ENCODE results near the gene CDK9. TPM values are rescaled to one million over a fixed set of nuclear protein-coding genes. Genes with fewer than 3 reads are reported as not detected.

CDK9 gene
- total RNA-seq, 2 experiments from 2014 or later: 112 to 115 TPM

DNA sequence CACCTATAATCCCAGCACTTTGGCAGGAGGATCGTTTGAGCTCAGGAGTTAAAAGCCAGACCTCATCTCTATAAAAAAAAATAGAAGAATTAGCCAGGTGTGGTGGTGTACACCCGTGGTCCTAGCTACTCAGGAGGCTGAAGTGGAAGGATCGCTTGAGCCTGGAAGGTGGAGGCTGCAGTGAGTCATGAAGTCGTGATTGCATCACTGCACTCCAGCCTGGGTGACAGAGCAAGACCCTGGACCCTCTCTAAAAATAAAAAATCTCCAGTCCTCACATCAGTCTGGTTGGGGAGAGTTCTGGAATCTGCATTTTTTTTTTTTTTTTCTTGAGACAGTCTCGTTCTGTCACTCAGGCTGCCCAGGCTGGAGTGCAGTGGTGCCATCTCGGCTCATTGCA lies 26.2 kb downstream of the CDK9 start:
- Mint-ChIP-seq H3K27ac (no peak overlapping the region), H3K9me3 (no peaks in the 10 kb centered on the region), H3K36me3 (ENCODE audit: low read depth) (peaks cover 23% of the 10 kb centered on the region), H3K4me3 (no peak overlapping the region), H3K4me1 (no peaks in the 10 kb centered on the region), H3K27me3 (no peaks in the 10 kb centered on the region)
- CTCF ChIA-PET: interaction anchor here (2.0 kb wide), 1 partner anchor 58 kb away, joined by 5 read pairs; no protein-coding TSS in a partner anchor
- DNase-seq: no peak
- POLR2A ChIA-PET: no interaction called here

DNA sequence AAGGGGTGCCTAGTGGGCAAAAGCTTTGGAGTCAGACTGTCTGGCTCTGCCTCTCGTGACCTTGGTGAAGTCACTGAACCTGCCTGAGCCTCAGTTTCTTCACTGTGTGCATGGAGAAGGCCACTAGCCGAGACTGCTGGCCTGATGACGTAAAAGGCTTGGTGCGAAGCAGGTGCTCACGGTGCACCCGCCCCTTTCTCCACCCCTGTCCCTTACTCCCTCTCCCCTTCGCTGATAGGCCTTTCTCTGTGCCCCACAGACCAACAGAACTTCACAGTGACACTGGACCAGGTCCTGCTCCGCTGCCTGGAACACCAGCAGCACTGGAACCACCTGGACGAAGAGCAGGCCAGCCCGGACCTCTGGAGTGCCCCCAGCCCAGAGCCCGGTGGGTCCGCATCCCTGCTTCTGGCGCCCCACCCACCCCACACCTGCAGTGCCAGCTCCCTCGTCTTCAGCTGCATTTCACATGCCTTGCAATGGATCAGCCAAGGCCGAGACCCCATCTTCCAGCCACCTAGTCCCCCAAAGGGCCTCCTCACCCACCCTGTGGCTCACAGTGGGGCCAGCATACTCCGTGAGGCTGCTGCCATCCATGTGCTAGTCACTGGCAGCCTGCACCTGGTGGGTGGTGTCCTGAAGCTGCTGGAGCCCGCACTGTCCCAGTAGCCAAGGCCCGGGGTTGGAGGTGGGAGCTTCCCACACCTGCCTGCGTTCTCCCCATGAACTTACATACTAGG lies 27.3 kb downstream of the CDK9 start:
- POLR2A ChIA-PET: no interaction called here
- no peaks in the 10 kb centered on the region for H3K27me3 Mint-ChIP-seq
- CTCF ChIA-PET: no interaction called here

DNA sequence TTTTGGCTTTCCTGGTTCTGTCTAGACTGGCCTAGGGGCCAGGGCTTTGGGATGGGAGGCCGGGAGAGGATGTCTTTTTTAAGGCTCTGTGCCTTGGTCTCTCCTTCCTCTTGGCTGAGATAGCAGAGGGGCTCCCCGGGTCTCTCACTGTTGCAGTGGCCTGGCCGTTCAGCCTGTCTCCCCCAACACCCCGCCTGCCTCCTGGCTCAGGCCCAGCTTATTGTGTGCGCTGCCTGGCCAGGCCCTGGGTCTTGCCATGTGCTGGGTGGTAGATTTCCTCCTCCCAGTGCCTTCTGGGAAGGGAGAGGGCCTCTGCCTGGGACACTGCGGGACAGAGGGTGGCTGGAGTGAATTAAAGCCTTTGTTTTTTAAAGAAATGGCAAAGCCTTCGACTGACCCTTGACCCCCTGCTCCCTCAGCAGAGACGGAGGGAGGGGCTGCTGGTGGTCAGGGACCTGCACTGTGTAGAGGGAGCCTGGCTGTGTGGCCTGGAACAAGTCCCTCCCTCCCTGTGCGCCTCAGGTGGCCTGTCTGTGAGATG lies 27.9 kb downstream of the CDK9 start:
- ChIA-PET POLR2A (no interaction called here), CTCF (no interaction called here)
- DNase-seq: no peak
- Mint-ChIP-seq H3K4me1 (no peaks in the 10 kb centered on the region), H3K4me3 (no peak overlapping the region), H3K9me3 (no peaks in the 10 kb centered on the region), H3K36me3 (ENCODE audit: low read depth) (peaks cover 30% of the 10 kb centered on the region), H3K27me3 (no peaks in the 10 kb centered on the region), H3K27ac (no peak overlapping the region)

More for the DNA sequence above, 27.3 kb downstream of the CDK9 start:
- Mint-ChIP-seq H3K27ac (no peak overlapping the region), H3K4me3 (no peak overlapping the region), H3K9me3 (no peaks in the 10 kb centered on the region), H3K36me3 (ENCODE audit: low read depth) (peaks cover 25% of the 10 kb centered on the region), H3K4me1 (no peaks in the 10 kb centered on the region)
- no peak for DNase-seq

DNA sequence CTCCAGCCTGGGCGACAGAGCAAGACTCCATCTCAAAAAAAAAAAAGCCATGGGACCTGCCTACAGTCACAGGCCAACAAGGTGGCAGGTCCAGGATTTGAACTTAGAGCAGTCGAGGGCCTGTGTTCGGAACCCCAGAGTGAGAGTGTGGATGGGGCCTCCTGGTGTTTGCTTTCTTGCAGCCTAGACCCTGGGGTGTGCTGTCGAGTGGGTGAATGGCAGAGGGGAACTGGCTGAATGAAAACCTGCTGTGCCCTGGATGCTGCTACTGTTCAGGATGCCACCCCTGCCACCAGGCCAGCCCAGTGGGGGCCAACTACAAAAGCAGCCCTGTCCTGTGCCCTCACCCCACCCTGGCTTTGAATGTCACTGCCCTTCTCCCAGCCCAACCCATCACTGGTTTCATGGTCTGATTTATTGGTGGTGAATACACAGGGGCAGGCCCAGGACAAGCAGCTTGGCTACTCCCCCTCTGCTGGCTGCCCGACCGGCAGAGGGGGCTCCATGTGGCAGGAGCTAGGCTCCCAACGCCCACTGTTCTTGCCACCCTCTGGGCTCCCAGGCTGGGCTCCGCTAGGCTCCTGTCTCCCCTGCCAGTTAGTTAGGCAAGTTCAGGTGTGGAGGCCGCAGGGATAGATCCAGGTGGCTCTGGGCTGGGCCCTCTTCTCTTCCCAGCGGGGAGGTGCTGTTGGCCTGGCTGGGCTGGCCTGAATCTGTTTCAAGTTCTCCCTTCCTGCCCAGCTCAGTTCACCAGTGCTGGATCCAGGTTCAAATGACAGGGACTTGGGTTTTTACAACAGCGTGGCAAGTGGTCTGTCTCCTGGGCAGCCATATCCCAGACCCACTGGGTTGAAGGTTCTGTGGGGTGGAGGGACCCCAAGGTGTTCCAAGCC lies 29.0 kb downstream of the CDK9 start:
- Mint-ChIP-seq H3K9me3 (no peaks in the 10 kb centered on the region), H3K36me3 (ENCODE audit: low read depth) (peaks cover 23% of the 10 kb centered on the region), H3K27me3 (no peaks in the 10 kb centered on the region), H3K4me1 (no peaks in the 10 kb centered on the region), H3K27ac (no peak overlapping the region), H3K4me3 (no peak overlapping the region)
- no peak for DNase-seq
- ChIA-PET POLR2A (no interaction called here), CTCF (no interaction called here)

DNA sequence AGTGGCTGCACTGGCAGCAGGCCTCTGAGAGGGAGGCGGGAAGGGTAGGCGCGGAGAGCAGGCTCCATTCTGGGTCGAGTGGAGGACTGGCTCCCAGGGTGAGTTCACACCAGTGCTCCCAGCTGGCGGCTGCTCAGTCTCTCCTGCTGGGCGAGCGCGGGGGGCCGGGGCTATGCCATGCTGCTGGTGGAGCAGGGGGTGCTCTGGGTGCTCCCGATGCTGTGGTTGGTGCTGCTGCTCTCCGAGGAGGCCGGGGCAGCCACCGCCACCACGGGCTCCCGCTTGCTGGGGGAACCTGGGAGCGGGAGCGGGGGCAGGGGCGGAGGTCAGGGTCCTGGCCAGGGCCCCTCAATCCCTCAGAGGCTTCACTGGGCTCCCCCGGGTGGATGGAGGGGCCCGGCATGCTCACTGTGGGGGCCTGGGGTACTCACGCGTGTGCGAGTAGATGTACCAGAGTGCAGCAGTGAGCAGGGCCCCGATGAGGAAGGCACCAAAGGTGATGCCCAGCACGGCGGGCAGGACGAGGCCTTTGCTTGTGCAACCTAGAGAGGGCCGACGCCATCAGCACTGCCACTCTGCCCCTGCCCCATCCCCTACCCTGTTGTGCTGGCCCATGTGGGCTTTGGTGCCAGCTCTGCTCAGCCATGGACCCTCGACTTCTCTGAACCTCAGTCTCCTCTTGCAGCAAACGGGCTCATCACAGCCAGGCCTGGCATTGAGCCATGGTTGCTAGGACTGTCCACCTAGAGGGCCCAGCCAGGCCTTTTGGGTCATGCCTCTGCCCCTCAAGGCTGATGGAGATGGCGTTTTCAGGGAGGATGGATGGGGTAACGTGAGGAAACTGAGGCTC lies 29.9 kb downstream of the CDK9 start:
- ChIA-PET CTCF (no interaction called here), POLR2A (no interaction called here)
- Mint-ChIP-seq H3K4me3 (no peak overlapping the region), H3K36me3 (ENCODE audit: low read depth) (peaks cover 20% of the 10 kb centered on the region), H3K27ac (no peak overlapping the region), H3K27me3 (no peaks in the 10 kb centered on the region), H3K4me1 (no peaks in the 10 kb centered on the region), H3K9me3 (no peaks in the 10 kb centered on the region)
- DNase-seq: no peak

DNA sequence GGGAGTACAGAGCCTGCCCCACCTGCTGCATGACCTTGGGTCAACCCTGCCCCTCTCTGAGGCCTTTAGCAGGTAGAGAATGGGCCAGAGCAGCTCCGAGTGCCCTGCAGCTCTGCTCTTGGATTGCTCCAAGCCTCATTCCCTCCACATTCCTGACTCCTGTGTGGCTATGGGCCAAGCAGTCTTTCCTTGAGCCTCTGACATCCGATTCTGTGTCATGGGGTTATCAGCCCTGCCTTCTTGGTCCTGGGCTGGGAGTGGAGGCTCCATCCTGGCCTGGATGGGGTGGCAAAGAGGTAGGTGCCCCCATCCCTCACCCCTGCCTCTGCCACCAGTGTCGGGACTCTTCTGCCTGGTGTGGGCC lies 30.5 kb downstream of the CDK9 start:
- Mint-ChIP-seq H3K27me3 (no peaks in the 10 kb centered on the region), H3K4me3 (no peak overlapping the region), H3K9me3 (no peaks in the 10 kb centered on the region), H3K36me3 (ENCODE audit: low read depth) (peaks cover 20% of the 10 kb centered on the region), H3K4me1 (no peaks in the 10 kb centered on the region), H3K27ac (no peak overlapping the region)
- POLR2A ChIA-PET: no interaction called here
- no peak for DNase-seq
- CTCF ChIA-PET: no interaction called here

DNA sequence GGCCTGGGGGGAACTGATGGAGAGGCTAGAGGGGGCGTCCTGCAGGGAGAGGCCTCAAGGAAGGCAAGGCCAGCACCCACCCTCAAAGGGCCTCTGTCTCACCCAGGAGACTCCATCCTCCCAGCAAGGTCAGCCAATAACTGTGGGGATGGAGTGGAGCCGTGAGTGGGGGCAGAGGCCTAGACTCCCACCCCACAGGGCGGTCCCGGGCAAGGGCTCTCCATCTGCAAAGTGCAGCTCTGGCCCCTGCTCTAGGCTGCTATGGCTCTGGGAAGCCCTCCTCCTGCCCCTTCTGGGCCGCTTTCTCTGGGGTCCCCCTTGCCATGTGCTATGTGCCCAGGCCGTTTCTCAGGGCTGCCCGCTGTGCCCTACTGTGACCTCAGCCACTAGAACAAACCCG lies 30.9 kb downstream of the CDK9 start:
- no peaks in the 10 kb centered on the region for H3K4me1 Mint-ChIP-seq
- H3K27me3 Mint-ChIP-seq: no peaks in the 10 kb centered on the region
- H3K9me3 Mint-ChIP-seq: no peaks in the 10 kb centered on the region
- CTCF ChIA-PET: no interaction called here
- no peak overlapping the region for H3K27ac Mint-ChIP-seq
- POLR2A ChIA-PET: interaction anchor here (1.1 kb wide), 1 partner anchor 31 kb away, joined by 4 read pairs; the partner anchor contains the start of gene CDK9
- no peak for DNase-seq
- peaks cover 19% of the 10 kb centered on the region for H3K36me3 Mint-ChIP-seq (ENCODE audit: low read depth)
- H3K4me3 Mint-ChIP-seq: no peak overlapping the region

DNA sequence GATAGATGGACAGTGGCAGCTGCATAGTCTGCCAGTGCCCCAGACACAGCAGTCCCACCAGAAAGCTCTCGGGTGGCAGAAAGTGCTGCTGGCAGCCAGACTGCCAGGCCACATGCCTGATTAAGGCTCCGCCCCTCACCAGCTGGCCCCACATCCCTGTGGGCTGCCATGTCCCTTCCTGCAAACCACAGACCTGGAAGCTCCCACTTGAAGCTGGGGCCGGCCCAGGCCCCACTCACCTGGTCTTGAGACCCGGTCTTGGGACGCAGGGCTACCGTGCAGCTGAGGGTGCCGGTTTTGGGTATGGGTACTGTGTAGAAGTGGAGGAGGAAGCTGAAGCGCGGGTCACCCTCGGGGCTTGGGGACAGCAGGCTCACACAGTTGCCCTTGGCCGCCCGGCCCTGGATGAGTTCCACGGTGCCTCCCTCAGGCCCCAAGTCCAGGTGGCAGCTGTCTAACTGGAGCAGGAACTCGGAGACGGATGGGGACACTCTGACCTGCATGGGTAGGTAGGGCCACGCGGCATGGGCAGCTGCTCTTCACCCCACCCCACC lies 32.1 kb downstream of the CDK9 start:
- Mint-ChIP-seq H3K36me3 (ENCODE audit: low read depth) (peaks cover 18% of the 10 kb centered on the region), H3K4me1 (no peaks in the 10 kb centered on the region), H3K27ac (peak overlapping the region; percentile 10), H3K9me3 (no peaks in the 10 kb centered on the region), H3K27me3 (no peaks in the 10 kb centered on the region), H3K4me3 (no peak overlapping the region)
- no peak for DNase-seq
- CTCF ChIA-PET: no interaction called here
- POLR2A ChIA-PET: interaction anchor here (1.1 to 1.2 kb wide), 3 partner anchors 15 to 81 kb away, joined by 3 to 4 read pairs (median 3); partner anchors contain the start of genes CDK9 and FPGS

DNA sequence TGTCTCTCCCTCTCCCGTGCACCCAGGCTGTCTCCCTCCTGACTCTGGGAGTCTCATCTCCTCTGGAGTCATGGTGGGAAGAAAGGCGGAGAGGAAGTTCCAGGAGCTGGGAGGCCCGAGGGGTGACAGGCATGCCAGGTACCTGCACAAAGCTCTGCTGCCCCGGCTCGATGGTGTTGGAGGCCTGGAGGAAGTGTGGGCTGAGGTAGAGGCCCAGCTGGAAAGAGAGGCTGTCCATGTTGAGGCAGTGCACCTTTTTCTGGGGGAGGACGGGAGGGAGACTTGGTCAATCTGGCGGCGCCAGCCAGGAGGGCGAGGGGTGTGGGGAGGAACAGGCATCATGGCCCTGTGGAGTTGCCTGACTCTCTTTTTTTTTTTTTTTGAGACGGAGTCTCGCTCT lies 32.7 kb downstream of the CDK9 start:
- no peaks in the 10 kb centered on the region for H3K27me3 Mint-ChIP-seq
- no peak overlapping the region for H3K4me3 Mint-ChIP-seq
- ChIA-PET POLR2A (interaction anchor here (1.1 kb wide), 1 partner anchor 15 kb away, joined by 3 read pairs; the partner anchor contains the start of gene FPGS), CTCF (no interaction called here)
- H3K4me1 Mint-ChIP-seq: no peaks in the 10 kb centered on the region
- H3K9me3 Mint-ChIP-seq: no peaks in the 10 kb centered on the region
- peaks cover 15% of the 10 kb centered on the region for H3K36me3 Mint-ChIP-seq (ENCODE audit: low read depth)
- DNase-seq: no peak
- H3K27ac Mint-ChIP-seq: no peak overlapping the region

DNA sequence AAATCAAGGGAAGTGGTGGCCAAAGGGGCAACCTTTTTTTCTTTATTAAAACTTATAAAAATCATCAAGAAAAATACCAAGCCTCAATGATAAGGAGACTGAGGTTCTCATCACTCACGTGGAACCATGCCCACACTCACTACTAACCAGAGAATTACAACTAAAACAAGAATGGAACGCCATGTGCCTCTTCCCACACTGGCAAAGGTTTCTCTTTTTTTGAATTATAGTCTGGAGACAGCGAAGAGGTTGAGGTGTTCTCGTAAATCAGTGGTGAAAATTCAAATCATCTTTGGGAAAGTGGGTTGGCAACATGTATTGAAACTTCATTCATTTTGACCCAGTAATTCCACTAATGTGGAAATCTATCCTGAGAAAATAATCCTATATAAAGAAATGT lies 36.3 kb downstream of the CDK9 start:
- no peak for DNase-seq
- Mint-ChIP-seq H3K9me3 (no peaks in the 10 kb centered on the region), H3K27me3 (no peaks in the 10 kb centered on the region), H3K4me1 (no peaks in the 10 kb centered on the region), H3K36me3 (ENCODE audit: low read depth) (peaks cover 13% of the 10 kb centered on the region), H3K27ac (no peak overlapping the region), H3K4me3 (no peak overlapping the region)
- ChIA-PET CTCF (no interaction called here), POLR2A (no interaction called here)

DNA sequence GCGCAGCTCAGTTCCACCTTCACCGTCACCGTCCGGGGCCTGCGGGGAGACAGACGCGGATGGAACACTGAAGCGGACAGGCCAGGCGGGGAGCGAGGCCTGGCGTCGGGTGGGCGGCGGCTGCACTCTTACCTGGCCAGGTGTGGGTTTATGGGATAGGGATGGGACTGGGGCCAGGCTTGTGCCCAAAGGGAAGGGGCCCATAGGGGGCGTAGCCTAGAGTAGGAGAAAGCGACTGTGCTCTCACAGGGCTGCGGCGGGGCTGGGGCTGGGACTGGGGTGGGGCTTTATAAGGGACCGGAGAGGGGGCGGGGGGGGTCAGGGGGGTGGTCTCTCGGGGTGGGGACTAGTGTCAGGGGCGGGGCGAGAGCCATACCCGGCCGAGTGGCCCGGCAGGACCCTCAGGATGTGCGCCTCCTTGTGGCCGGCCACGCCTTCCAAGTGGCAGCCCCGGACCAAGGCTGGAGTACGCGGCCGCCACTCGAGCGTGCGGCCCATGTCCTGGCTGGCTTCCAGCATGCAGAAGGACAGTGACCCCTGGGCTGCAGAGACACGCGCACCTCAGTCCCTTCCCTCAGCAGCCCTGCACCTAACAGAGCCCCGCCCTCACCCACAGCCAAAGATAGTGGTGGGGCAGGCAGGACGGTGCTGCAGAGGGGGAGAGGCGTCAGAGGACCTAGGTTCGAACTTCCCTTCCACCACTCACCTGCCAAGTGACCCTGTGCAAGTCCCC lies 39.7 kb downstream of the CDK9 start:
- ChIA-PET CTCF (interaction anchor here (0.9 to 1.0 kb wide), 2 partner anchors 20 to 91 kb away, joined by 4 to 5 read pairs; partner anchors contain the start of gene TOR2A), POLR2A (no interaction called here)
- no peaks in the 10 kb centered on the region for H3K9me3 Mint-ChIP-seq
- no peak overlapping the region for H3K27ac Mint-ChIP-seq
- H3K36me3 Mint-ChIP-seq (ENCODE audit: low read depth): no peaks in the 10 kb centered on the region
- DNase-seq: no peak
- H3K4me3 Mint-ChIP-seq: no peak overlapping the region
- H3K27me3 Mint-ChIP-seq: no peaks in the 10 kb centered on the region
- no peaks in the 10 kb centered on the region for H3K4me1 Mint-ChIP-seq

DNA sequence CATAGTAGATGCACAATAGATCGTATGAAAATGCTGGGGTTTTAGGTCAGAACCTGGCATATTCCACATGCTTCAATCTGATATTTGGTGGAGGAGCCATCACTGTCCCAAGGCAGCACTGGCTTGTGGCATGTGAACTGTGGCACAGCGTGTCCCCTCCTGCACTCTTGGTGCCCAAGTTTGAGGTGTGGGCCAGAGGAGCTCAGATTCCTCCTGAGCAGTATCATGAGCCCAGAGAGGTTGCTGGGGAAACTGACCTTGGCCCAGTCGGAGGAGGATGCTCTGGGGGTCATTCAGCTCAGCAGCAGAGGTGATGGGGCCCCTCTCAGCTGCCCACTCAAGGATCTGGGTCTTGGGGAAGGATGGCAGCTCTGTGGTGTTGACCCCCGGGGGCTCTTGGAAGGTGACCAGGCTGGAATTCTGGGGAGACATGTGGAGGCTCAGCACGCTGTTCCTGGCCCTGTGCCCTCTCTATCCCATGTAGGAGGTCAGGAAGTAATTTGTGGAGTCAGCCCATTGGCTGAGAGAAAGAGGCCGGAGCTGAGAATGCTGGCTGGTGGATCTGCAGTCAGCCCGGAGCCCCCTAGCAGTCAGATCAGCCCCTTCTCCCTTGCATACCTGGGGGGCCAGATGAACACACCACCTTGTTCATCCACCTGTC lies 40.5 kb downstream of the CDK9 start:
- no peaks in the 10 kb centered on the region for H3K27me3 Mint-ChIP-seq
- POLR2A ChIA-PET: no interaction called here
- H3K36me3 Mint-ChIP-seq (ENCODE audit: low read depth): no peaks in the 10 kb centered on the region
- CTCF ChIA-PET: interaction anchor here (1.0 kb wide), 1 partner anchor 21 kb away, joined by 4 read pairs; no protein-coding TSS in a partner anchor
- DNase-seq: no peak
- H3K27ac Mint-ChIP-seq: no peak overlapping the region
- no peaks in the 10 kb centered on the region for H3K4me1 Mint-ChIP-seq
- no peak overlapping the region for H3K4me3 Mint-ChIP-seq
- H3K9me3 Mint-ChIP-seq: no peaks in the 10 kb centered on the region

All from activated CD4-positive, alpha-beta memory T cell treated with anti-CD3 and anti-CD28 coated beads, Interleukin-2, amount 10 ng/mL, durations not matched to agents 7 days and 5 days (primary cell).